Liver (tissue), 3 donors: Measurements from ENCODE around the gene COQ8A.

Experiments used
- FOXA1 ChIP-seq: IDR thresholded peaks from 2 replicates; pipeline ENCODE4 v1.6.1; 2016; ENCODE audit warnings: antibody characterized with exemption
- JUND ChIP-seq, 2 donors: IDR thresholded peaks; 2 replicates each; pipeline ENCODE4 v1.6.1; 2016; ENCODE audit warnings: antibody characterized with exemption in 2 of 2
- RAD21 ChIP-seq, 2 donors: IDR thresholded peaks; 2 replicates each; pipeline ENCODE4 v1.6.1; 2016; ENCODE audit warnings: antibody characterized with exemption in 2 of 2, mild to moderate bottlenecking in 2 of 2
- TAF1 ChIP-seq: conservative IDR thresholded peaks from 2 replicates; pipeline ENCODE4 v1.6.1; 2016; ENCODE audit warnings: antibody characterized with exemption, mild to moderate bottlenecking
- TF ChIP-seq, protein P1 (sequence below): IDR thresholded peaks from 2 replicates; pipeline ENCODE4 v1.6.1; 2016; ENCODE audit warnings: antibody characterized with exemption
- TF ChIP-seq, protein P2 (sequence below): IDR thresholded peaks from 2 replicates; pipeline ENCODE4 v1.6.1; 2016; ENCODE audit warnings: antibody characterized with exemption
- TF ChIP-seq, protein P3 (sequence below): fragments of 150-350 bp; IDR thresholded peaks from 2 replicates; pipeline ENCODE4 v1.5.1; 2017; ENCODE audit warnings: improper control_type of control experiment, low read depth, low read length; ENCODE audit not compliant: missing input control
- TF ChIP-seq, protein P4 (sequence below): IDR thresholded peaks from 2 replicates; pipeline ENCODE4 v1.6.1; 2016; ENCODE audit warnings: antibody characterized with exemption
- donor health status: healthy.
- donor health status: healthy.

DNA sequence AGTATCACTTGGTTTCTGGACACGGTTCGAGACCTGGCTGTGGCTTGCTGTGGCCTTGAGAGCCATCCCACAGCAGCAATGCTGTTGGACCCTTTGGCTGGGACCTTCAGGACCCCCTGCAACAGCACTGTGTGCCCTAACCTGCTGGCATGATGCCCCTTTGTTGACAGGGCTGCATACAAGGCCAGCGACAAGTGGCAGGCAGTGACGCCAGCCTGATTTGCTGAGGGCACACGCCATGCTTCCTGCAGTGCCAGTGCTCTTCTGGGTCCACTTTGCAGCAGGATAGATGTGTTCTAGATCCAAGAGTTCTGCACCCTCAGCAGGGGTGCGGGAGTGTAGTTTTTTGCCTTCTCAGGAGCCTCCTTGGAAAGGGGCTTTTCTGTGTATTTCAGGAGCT, 32.8 kb downstream of the COQ8A start:
- TF ChIP-seq, protein P1, sequence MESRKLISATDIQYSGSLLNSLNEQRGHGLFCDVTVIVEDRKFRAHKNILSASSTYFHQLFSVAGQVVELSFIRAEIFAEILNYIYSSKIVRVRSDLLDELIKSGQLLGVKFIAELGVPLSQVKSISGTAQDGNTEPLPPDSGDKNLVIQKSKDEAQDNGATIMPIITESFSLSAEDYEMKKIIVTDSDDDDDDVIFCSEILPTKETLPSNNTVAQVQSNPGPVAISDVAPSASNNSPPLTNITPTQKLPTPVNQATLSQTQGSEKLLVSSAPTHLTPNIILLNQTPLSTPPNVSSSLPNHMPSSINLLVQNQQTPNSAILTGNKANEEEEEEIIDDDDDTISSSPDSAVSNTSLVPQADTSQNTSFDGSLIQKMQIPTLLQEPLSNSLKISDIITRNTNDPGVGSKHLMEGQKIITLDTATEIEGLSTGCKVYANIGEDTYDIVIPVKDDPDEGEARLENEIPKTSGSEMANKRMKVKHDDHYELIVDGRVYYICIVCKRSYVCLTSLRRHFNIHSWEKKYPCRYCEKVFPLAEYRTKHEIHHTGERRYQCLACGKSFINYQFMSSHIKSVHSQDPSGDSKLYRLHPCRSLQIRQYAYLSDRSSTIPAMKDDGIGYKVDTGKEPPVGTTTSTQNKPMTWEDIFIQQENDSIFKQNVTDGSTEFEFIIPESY = no peak
- no peak for TF ChIP-seq TAF1
- TF ChIP-seq, protein P2, sequence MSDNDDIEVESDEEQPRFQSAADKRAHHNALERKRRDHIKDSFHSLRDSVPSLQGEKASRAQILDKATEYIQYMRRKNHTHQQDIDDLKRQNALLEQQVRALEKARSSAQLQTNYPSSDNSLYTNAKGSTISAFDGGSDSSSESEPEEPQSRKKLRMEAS = no peak
- TF ChIP-seq, protein P3, sequence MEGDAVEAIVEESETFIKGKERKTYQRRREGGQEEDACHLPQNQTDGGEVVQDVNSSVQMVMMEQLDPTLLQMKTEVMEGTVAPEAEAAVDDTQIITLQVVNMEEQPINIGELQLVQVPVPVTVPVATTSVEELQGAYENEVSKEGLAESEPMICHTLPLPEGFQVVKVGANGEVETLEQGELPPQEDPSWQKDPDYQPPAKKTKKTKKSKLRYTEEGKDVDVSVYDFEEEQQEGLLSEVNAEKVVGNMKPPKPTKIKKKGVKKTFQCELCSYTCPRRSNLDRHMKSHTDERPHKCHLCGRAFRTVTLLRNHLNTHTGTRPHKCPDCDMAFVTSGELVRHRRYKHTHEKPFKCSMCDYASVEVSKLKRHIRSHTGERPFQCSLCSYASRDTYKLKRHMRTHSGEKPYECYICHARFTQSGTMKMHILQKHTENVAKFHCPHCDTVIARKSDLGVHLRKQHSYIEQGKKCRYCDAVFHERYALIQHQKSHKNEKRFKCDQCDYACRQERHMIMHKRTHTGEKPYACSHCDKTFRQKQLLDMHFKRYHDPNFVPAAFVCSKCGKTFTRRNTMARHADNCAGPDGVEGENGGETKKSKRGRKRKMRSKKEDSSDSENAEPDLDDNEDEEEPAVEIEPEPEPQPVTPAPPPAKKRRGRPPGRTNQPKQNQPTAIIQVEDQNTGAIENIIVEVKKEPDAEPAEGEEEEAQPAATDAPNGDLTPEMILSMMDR = no peak
- TF ChIP-seq, protein P4, sequence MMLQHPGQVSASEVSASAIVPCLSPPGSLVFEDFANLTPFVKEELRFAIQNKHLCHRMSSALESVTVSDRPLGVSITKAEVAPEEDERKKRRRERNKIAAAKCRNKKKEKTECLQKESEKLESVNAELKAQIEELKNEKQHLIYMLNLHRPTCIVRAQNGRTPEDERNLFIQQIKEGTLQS = no peak
- TF ChIP-seq JUND (IDR thresholded peaks at IDR 0.05) = no peak
- TF ChIP-seq FOXA1 = no peak
- TF ChIP-seq RAD21 (IDR thresholded peaks at IDR 0.05) = no peak
